Ovary (tissue), 3 donors: ENCODE results near the gene ZNF638.

Experiments used
- POLR2A ChIP-seq: fragments of 450-650 bp; IDR thresholded peaks from one replicate; pipeline ENCODE4 v1.6.1; 2017; ENCODE audit warnings: antibody characterized with exemption, mild to moderate bottlenecking, moderate library complexity
- TF ChIP-seq, protein P1 (sequence below), 3 donors: fragments of 450-650 bp in 2 of 3; fragments of 200-600 bp in 1 of 3; IDR thresholded peaks; one replicate each; pipeline versions ENCODE4 v1.5.1 to v1.8.0; 2016 to 2022; ENCODE audit warnings: antibody characterized with exemption in 3 of 3, mild to moderate bottlenecking in 1 of 3
- donor health status: DM: no; HTN: no; CAD: no.

DNA sequence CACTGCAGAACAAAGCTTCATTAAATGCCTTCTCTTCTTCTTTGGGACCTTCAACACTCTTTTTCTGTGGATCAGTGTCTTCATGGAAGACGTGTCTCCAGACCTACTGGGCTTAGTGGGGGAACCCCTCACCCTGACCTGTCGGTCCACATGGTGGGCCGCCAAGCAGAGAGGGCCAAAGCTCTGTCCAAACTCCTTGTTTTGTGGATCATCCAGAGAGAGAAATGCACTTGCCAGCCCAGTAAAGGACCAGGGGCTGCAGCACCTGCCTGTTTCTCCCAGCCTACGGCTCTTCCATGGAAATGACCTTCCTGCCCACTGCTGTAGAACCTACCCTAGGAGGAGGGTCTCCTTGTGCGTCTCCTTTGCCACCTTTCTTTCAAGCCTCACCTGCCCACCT lies 147.7 kb downstream of the ZNF638 start:
- TF ChIP-seq, protein P1, sequence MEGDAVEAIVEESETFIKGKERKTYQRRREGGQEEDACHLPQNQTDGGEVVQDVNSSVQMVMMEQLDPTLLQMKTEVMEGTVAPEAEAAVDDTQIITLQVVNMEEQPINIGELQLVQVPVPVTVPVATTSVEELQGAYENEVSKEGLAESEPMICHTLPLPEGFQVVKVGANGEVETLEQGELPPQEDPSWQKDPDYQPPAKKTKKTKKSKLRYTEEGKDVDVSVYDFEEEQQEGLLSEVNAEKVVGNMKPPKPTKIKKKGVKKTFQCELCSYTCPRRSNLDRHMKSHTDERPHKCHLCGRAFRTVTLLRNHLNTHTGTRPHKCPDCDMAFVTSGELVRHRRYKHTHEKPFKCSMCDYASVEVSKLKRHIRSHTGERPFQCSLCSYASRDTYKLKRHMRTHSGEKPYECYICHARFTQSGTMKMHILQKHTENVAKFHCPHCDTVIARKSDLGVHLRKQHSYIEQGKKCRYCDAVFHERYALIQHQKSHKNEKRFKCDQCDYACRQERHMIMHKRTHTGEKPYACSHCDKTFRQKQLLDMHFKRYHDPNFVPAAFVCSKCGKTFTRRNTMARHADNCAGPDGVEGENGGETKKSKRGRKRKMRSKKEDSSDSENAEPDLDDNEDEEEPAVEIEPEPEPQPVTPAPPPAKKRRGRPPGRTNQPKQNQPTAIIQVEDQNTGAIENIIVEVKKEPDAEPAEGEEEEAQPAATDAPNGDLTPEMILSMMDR (IDR thresholded peaks at IDR 0.05), result no peak
- no peak for TF ChIP-seq POLR2A
